22Rv1 (cell line): ENCODE measurements around the gene CYP2F1.
"Not testable (repeated sequence)": the region's sequence is repeated elsewhere in the genome, so short reads cannot be mapped to it uniquely, and the experiment has no call there.

Source experiments
- H3K27ac ChIP-seq: fragments of 450-650 bp; 2 replicates; pipeline ENCODE4 v1.5.1; 2017
- CTCF ChIP-seq: fragments of 450-650 bp; IDR thresholded peaks from 2 replicates; pipeline ENCODE4 v1.5.1; 2017; ENCODE audit warnings: mild to moderate bottlenecking
- ZFX ChIP-seq: fragments of 450-650 bp; IDR thresholded peaks from 2 replicates; pipeline ENCODE4 v1.6.1; 2017; ENCODE audit warnings: antibody characterized with exemption, borderline replicate concordance

Gene CYP2F1

DNA sequence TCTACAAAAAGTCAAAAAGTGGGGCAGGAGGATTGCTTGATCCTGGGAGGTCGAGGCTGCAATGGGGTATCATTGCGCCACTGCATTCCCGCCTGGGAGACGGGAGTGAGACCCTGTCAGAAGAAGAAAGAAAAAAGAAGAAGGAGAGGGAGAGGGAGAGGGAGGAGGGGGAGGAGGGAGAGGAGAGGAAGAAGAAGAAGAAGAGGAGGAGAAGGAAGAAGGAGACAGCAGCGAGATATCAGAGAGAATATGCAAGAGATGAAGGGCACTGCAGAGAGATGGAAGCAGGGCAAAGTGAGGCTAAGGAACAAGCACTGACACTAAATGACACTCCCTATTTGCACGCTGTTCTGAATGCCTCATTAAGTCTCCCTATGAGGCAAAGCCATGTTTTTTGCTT, 14.5 kb downstream of the CYP2F1 start:
- TF ChIP-seq CTCF (no peak), ZFX (no peak)
- H3K27ac ChIP-seq, result no peak overlapping the region

DNA sequence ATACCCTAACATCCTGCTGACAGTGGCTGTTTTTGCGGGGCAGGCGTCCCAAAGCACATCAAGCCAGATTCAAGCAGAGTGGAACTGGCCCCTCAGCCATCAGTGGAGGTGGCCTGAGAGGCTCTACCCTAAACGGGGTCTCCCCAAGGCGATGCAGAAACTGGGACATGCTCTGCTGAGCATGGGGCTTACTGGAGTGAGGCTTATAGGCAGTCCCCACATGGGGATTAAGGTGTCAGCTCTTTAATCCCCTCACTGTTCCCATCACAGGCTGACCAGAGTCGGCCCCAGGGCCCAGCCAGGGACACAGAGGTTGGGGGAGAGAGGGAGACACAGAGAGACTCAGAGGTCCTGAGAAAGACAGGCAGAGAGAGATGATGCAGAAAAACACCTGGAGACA, 17.0 kb downstream of the CYP2F1 start:
- TF ChIP-seq CTCF (no peak), ZFX (no peak)
- no peak overlapping the region for H3K27ac ChIP-seq

DNA sequence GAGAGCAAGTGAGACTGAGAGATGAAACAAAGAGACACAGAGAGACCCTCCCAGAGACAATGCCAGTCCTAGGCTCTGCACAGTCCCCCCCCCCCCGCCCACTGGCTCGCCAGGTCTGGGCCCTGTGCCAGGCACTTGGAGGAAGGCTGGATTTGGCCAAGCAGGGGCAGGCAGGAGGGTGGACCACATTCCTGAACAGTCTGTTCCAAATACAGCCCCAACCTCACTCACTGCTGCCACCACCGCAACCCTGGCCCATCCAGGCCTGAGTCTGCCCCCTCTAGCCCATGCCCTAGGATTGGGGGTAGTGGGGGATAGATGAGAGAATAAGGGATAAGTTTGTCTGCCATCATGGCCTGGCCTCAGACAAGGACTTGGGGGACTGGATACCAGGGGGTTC, 19.0 kb downstream of the CYP2F1 start:
- no peak overlapping the region for H3K27ac ChIP-seq
- no peak for TF ChIP-seq ZFX
- TF ChIP-seq CTCF, result no peak

DNA sequence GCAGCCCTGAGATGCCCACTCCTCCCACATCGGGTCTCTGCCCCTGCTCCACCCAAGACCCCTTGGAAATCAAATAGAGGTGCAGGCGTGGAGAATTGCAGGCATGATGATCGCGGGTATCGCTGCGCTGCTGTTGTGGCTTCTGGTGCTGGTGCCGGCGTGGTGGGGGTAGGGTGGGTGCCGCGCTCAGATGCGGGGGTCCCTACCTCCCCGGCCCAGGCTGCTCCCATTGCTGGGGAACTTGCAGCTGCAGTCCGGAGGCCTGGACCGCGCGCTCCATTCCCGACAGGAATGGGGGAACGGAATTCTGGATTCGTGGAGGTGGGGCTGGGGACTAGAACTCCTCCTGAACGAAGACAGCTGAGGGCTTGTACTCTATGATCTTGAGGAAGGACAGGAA, 20.4 kb downstream of the CYP2F1 start:
- TF ChIP-seq CTCF, result no peak
- TF ChIP-seq ZFX, result no peak
- H3K27ac ChIP-seq, result no peak overlapping the region

DNA sequence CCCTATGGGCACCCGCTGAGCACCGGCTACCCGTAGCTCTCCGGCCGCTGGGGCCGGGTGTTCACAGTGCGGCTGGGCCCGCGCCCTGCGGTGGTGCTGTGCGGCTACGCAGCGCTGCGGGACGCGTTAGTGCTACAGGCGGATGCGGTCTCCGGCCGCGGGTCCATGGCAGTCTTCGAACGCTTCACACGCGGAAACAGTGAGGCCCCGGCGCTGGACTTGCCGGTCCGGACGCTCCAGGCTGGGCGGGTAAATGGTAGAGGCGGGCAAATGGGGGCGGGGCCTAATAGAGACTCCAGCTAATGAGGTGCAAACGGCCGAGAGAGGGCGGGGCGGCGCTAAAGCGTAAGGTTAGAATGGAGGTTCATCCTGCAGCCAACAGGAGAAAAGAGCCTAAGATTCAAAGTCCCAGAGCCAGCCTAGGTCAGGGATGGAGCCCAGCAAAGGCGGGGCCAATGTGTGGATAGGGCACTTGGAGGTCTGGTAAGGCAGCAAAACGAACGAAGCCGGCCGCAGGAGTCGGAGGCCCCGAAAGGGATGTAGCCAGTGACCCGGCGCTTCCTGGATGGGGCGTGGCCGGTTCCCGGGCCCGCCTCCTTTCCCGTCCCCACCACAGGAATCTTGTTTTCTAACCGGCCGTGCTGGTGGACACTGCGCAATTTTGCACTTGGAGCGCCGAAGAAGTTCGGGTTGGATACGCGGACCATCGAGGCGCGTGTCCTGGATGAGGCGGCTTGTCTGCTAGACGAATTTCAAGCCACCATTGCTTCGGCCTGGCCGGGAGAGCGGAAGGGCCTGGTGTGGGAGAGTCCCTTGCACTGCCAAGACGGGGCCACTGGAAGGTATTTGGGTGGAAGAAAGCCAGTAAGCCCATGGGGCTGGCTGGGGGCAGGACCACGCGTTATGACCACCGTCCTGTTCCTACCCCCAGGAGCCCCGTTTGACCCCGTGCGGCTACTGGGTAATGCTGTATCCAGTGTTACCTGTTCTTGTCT, 21.5 kb downstream of the CYP2F1 start:
- not testable (repeated sequence) for H3K27ac ChIP-seq

DNA sequence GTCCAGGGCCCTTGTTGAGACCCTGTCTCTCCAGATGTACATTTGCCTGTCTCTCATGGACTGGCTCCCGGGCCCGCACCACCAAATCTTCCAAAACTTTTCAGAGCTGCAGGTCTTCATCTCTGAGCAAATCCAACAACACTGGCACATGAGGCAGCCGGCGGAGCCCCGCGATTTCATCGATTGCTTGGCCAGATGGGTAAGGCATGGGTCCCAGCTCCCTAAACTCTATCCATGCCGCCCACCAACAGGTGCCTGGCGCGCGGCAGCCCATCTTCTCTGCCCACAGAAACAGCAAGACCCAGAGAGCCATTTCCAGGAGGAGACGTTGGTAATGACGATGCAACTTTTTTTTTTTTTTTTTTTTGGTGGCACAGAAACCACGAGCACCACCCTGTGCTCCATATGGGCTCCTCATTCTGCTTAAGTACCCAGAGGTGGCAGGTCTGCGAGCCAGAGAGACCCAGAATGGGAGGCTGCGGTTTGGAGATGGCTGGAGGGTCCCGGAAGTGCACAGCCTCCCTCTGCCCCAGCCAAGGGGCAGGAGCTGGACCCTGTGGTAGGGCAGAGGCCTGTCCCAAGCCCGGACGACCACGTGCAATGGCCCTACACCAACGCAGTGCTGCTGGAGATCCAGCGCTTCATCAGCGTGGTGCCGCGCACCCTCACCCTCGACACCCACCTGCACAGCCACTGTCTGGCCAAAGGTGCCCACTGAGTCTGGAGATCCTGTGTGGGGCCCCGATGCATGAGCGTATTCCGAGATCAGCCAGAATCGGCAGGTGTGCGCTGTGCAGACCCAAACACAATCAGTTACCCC, 22.6 kb downstream of the CYP2F1 start:
- no peak overlapping the region for H3K27ac ChIP-seq
- no peak for TF ChIP-seq CTCF
- no peak for TF ChIP-seq ZFX

- TF ChIP-seq CTCF (peak; percentile 88), ZFX (no peak)
- H3K27ac ChIP-seq, result no peak overlapping the region
Measured at GRCh38 chr19:41144403-41144802, 30.2 kb downstream of the CYP2F1 start.
